ENCODE results near the gene URB2. TPM values are rescaled to one million over a fixed set of nuclear protein-coding genes. Genes with fewer than 3 reads are reported as not detected.
A peak's percentile ranks its signal among the peaks of the same experiment; 100 is the strongest.

The URB2 gene
- total RNA-seq, 1 experiment from 2014 or later, result 19.7 TPM

DNA sequence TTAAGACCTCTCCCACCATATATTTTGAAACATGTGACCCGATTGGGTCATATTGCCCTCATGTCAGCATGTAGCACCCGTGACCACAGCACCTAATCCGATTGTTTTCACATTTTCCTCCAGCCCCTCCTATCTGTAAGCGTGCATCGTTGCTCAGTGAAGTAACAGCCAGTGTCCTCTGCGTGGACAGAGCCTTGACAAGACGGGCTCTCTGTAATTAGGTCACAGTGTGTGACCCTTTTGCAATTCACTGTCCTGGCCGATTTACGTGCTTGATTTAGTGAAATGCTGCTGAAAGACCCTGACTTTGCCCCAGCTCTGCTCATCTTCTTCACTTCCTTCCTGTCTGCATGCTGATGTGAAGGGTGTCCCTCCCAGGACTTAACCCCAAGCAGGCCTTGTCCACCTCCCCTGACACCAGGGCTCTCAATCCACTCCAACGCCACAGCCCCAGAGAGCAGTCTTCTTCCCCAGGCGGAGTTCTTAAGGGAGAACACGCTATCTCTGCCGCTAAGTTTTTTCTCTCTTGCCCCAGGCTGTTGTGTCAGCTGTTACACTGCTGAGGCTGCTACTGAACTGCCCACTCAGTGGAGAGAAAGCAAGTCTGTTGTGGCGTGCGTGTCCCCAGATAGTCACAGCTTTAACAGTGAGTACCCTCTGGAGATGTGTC is 19.4 kb downstream of the URB2 start:
- H3K4me3 ChIP-seq (ENCODE audit: low read depth, low read length), result no peak overlapping the region
- peaks cover 5% of the 10 kb centered on the region; the same call in 1 of the 2 replicates for H3K36me3 ChIP-seq (ENCODE audit: control insufficient read depth, insufficient read depth, low read length)
- intact Hi-C loops (cut with micrococcal nuclease; ENCODE audit: unreplicated experiment), result no loop called here
- H3K9me3 ChIP-seq, result no peaks in the 10 kb centered on the region
- TF ChIP-seq, protein P1, sequence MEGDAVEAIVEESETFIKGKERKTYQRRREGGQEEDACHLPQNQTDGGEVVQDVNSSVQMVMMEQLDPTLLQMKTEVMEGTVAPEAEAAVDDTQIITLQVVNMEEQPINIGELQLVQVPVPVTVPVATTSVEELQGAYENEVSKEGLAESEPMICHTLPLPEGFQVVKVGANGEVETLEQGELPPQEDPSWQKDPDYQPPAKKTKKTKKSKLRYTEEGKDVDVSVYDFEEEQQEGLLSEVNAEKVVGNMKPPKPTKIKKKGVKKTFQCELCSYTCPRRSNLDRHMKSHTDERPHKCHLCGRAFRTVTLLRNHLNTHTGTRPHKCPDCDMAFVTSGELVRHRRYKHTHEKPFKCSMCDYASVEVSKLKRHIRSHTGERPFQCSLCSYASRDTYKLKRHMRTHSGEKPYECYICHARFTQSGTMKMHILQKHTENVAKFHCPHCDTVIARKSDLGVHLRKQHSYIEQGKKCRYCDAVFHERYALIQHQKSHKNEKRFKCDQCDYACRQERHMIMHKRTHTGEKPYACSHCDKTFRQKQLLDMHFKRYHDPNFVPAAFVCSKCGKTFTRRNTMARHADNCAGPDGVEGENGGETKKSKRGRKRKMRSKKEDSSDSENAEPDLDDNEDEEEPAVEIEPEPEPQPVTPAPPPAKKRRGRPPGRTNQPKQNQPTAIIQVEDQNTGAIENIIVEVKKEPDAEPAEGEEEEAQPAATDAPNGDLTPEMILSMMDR (IDR thresholded peaks at IDR 0.05; ENCODE audit: insufficient read depth in 1 of 2, low read depth in 1 of 2, low read length in 1 of 2, severe bottlenecking in 1 of 2, unreplicated experiment in 1 of 2), result no peak
- no TSS peak for BruUV-seq (replicated peaks)
- Mint-ChIP-seq H3K27me3 (ENCODE audit: insufficient read depth, unreplicated experiment) (no peaks in the 10 kb centered on the region), H3K9me3 (ENCODE audit: unreplicated experiment) (no peaks in the 10 kb centered on the region), H3K4me3 (ENCODE audit: unreplicated experiment) (no peak overlapping the region), H3K36me3 (ENCODE audit: insufficient read depth, unreplicated experiment) (peaks cover 56% of the 10 kb centered on the region), H3K27ac (ENCODE audit: unreplicated experiment) (no peak overlapping the region), H3K4me1 (ENCODE audit: low read depth, unreplicated experiment) (no peaks in the 10 kb centered on the region)
- ChIA-PET CTCF (no interaction called here), POLR2A (no interaction called here)
- no peaks in the 10 kb centered on the region for H3K27me3 ChIP-seq (replicated peaks; ENCODE audit: control insufficient read depth, insufficient read depth, low read length)
- DNase-seq, result no peak
- no peaks in the 10 kb centered on the region for H3K4me1 ChIP-seq

DNA sequence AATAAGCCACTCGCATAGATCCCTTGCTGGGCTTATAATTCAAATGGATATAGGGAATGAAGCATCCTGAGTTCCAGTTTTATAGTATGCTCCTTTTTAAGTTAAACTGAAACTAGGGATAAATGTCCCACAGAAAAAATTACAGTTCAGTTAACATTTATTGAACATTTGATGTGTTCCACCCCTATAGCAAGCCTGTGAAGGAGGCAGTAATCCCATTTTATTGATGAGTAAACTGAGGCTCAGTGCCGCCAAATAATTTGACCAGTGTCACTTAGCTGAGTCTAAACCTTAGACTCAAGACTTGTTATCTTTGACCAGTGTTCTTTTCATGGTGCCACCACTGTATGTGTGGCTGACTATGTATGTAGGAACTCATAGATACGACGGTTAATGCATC is 22.4 kb downstream of the URB2 start:
- ChIA-PET POLR2A (no interaction called here), CTCF (interaction anchor here (0.9 kb wide), 1 partner anchor 63 kb away, joined by 4 read pairs; no protein-coding TSS in a partner anchor)
- TF ChIP-seq, protein P1 (IDR thresholded peaks at IDR 0.05; ENCODE audit: insufficient read depth in 1 of 2, low read depth in 1 of 2, low read length in 1 of 2, severe bottlenecking in 1 of 2, unreplicated experiment in 1 of 2), result no peak
- H3K36me3 Mint-ChIP-seq (ENCODE audit: insufficient read depth, unreplicated experiment), result peaks cover 51% of the 10 kb centered on the region
- Histone ChIP-seq H3K4me3 (ENCODE audit: low read depth, low read length) (no peak overlapping the region), H3K9me3 (no peaks in the 10 kb centered on the region), H3K4me1 (no peaks in the 10 kb centered on the region), H3K27me3 (replicated peaks; ENCODE audit: control insufficient read depth, insufficient read depth, low read length) (no peaks in the 10 kb centered on the region), H3K36me3 (ENCODE audit: control insufficient read depth, insufficient read depth, low read length) (peaks cover 5% of the 10 kb centered on the region; the same call in 1 of the 2 replicates)
- intact Hi-C loops (cut with micrococcal nuclease; ENCODE audit: unreplicated experiment), result no loop called here
- H3K4me1 Mint-ChIP-seq (ENCODE audit: low read depth, unreplicated experiment), result no peaks in the 10 kb centered on the region
- H3K27ac Mint-ChIP-seq (ENCODE audit: unreplicated experiment), result no peak overlapping the region
- TSS peak; percentile 10 for BruUV-seq (replicated peaks)
- H3K27me3 Mint-ChIP-seq (ENCODE audit: insufficient read depth, unreplicated experiment), result no peaks in the 10 kb centered on the region
- no peaks in the 10 kb centered on the region for H3K9me3 Mint-ChIP-seq (ENCODE audit: unreplicated experiment)
- no peak for DNase-seq
- H3K4me3 Mint-ChIP-seq (ENCODE audit: unreplicated experiment), result no peak overlapping the region

DNA sequence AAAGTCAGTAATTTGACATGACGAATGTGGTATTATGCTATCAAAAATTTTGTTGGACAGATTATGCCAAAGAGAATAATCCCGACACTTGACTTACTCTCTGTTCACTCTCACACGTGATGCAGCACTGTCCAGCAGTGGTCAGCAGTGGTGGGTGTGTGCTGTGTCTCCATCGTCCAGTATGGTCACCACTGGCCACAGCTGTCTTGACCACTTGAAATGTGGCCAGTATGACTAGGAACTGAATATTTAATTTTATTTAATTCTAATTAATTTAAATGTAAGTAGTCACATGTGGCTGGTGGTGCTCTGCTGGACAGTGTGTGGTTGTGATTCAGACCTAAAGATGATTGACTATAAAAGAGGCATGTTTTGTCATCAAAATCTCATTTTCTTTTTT is 24.0 kb downstream of the URB2 start:
- Mint-ChIP-seq H3K36me3 (ENCODE audit: insufficient read depth, unreplicated experiment) (peaks cover 60% of the 10 kb centered on the region), H3K9me3 (ENCODE audit: unreplicated experiment) (no peaks in the 10 kb centered on the region), H3K27me3 (ENCODE audit: insufficient read depth, unreplicated experiment) (no peaks in the 10 kb centered on the region), H3K4me1 (ENCODE audit: low read depth, unreplicated experiment) (no peaks in the 10 kb centered on the region), H3K4me3 (ENCODE audit: unreplicated experiment) (no peak overlapping the region), H3K27ac (ENCODE audit: unreplicated experiment) (no peak overlapping the region)
- no peaks in the 10 kb centered on the region for H3K4me1 ChIP-seq
- H3K36me3 ChIP-seq (ENCODE audit: control insufficient read depth, insufficient read depth, low read length), result peaks cover 2% of the 10 kb centered on the region; the same call in 1 of the 2 replicates
- H3K9me3 ChIP-seq, result no peaks in the 10 kb centered on the region
- POLR2A ChIA-PET, result no interaction called here
- H3K4me3 ChIP-seq (ENCODE audit: low read depth, low read length), result no peak overlapping the region
- CTCF ChIA-PET, result no interaction called here
- no peaks in the 10 kb centered on the region for H3K27me3 ChIP-seq (replicated peaks; ENCODE audit: control insufficient read depth, insufficient read depth, low read length)
- intact Hi-C loops (cut with micrococcal nuclease; ENCODE audit: unreplicated experiment), result no loop called here
- no peak for DNase-seq
- no TSS peak for BruUV-seq (replicated peaks)
- TF ChIP-seq, protein P1 (IDR thresholded peaks at IDR 0.05; ENCODE audit: insufficient read depth in 1 of 2, low read depth in 1 of 2, low read length in 1 of 2, severe bottlenecking in 1 of 2, unreplicated experiment in 1 of 2), result no peak
